IPS-20b (cell line): Measurements from ENCODE around the gene AIF1L.

ENCODE experiments used
- H3K27ac ChIP-seq: one replicate; pipeline ENCODE4 v1.5.1; 2013; ENCODE audit warnings: low read length
- H3K27me3 ChIP-seq: 2 replicates; pipeline ENCODE4 v1.6.1; 2013; ENCODE audit warnings: mild to moderate bottlenecking, low read length, inconsistent platforms; ENCODE audit not compliant: insufficient read depth
- H3K36me3 ChIP-seq: 2 replicates; pipeline ENCODE4 v1.6.1; 2013; ENCODE audit warnings: low read depth, mild to moderate bottlenecking, inconsistent platforms, low read length, moderate library complexity; ENCODE audit not compliant: insufficient read depth
- H3K4me1 ChIP-seq: 2 replicates; pipeline ENCODE4 v1.6.1; 2013; ENCODE audit warnings: mild to moderate bottlenecking, control low read depth, inconsistent platforms, low read length, moderate library complexity; ENCODE audit not compliant: insufficient read depth
- H3K4me3 ChIP-seq: 2 replicates; pipeline ENCODE4 v1.5.1; 2013; ENCODE audit warnings: mild to moderate bottlenecking, low read length, inconsistent platforms
- H3K9ac ChIP-seq: 2 replicates; pipeline ENCODE4 v1.6.1; 2013; ENCODE audit warnings: low read depth, mild to moderate bottlenecking, inconsistent platforms, low read length, moderate library complexity
- H3K9me3 ChIP-seq: 2 replicates; pipeline ENCODE4 v1.6.1; 2013; ENCODE audit warnings: mild to moderate bottlenecking, low read depth, low read length, inconsistent platforms; ENCODE audit not compliant: insufficient read depth

AIF1L gene

GRCh38 chr9:131096269-131097125, at the start of gene AIF1L:
TSS of gene AIF1L (plus strand) at chr9:131096531. CDS start at chr9:131096630, 99 bp downstream.
- Histone ChIP-seq H3K36me3 (peaks cover 19% of the 10 kb centered on the region), H3K27me3 (peaks cover 13% of the 10 kb centered on the region), H3K4me1 (peaks cover 31% of the 10 kb centered on the region; the same call in 1 of the 2 replicates), H3K9ac (peak within 1 kb of the TSS; percentile 92), H3K27ac (peak within 1 kb of the TSS; percentile 69), H3K4me3 (peak within 1 kb of the TSS; percentile 88), H3K9me3 (no peaks in the 10 kb centered on the region)

- Histone ChIP-seq H3K9ac (no peak overlapping the region), H3K27me3 (no peaks in the 10 kb centered on the region), H3K4me1 (no peaks in the 10 kb centered on the region), H3K4me3 (no peak overlapping the region), H3K36me3 (peaks cover 10% of the 10 kb centered on the region; the same call in 1 of the 2 replicates), H3K27ac (no peak overlapping the region), H3K9me3 (no peaks in the 10 kb centered on the region)
Observed at GRCh38 chr9:131046581-131047202, 49.6 kb upstream of the AIF1L start.

- H3K27ac ChIP-seq: no peak overlapping the region
- no peak overlapping the region for H3K9ac ChIP-seq
- no peaks in the 10 kb centered on the region for H3K36me3 ChIP-seq
- H3K4me1 ChIP-seq: no peaks in the 10 kb centered on the region
- H3K27me3 ChIP-seq: no peaks in the 10 kb centered on the region
- H3K9me3 ChIP-seq: no peaks in the 10 kb centered on the region
- H3K4me3 ChIP-seq: no peak overlapping the region
Observed at GRCh38 chr9:131048332-131048731, 48.0 kb upstream of the AIF1L start.

GRCh38 chr9:131048820-131049219, 47.5 kb upstream of the AIF1L start:
- Histone ChIP-seq H3K4me1 (no peaks in the 10 kb centered on the region), H3K9ac (no peak overlapping the region), H3K4me3 (no peak overlapping the region), H3K9me3 (no peaks in the 10 kb centered on the region), H3K27me3 (no peaks in the 10 kb centered on the region), H3K27ac (no peak overlapping the region), H3K36me3 (no peaks in the 10 kb centered on the region)

- Histone ChIP-seq H3K27ac (no peak overlapping the region), H3K9me3 (no peaks in the 10 kb centered on the region), H3K36me3 (no peaks in the 10 kb centered on the region), H3K4me3 (no peak overlapping the region), H3K27me3 (no peaks in the 10 kb centered on the region), H3K4me1 (no peaks in the 10 kb centered on the region), H3K9ac (no peak overlapping the region)
Observed at GRCh38 chr9:131049829-131050715, 46.3 kb upstream of the AIF1L start.

- Histone ChIP-seq H3K4me1 (no peaks in the 10 kb centered on the region), H3K27ac (no peak overlapping the region), H3K9ac (no peak overlapping the region)
Observed at GRCh38 chr9:131050831-131051230, 45.5 kb upstream of the AIF1L start.

GRCh38 chr9:131051592-131052517, 44.5 kb upstream of the AIF1L start:
- Histone ChIP-seq H3K9ac (no peak overlapping the region), H3K4me3 (no peak overlapping the region), H3K9me3 (no peaks in the 10 kb centered on the region), H3K4me1 (no peaks in the 10 kb centered on the region), H3K36me3 (no peaks in the 10 kb centered on the region), H3K27ac (no peak overlapping the region), H3K27me3 (no peaks in the 10 kb centered on the region)

More at GRCh38 chr9:131050831-131051230, 45.5 kb upstream of the AIF1L start:
- Histone ChIP-seq H3K4me3 (no peak overlapping the region), H3K27me3 (no peaks in the 10 kb centered on the region), H3K9me3 (no peaks in the 10 kb centered on the region), H3K36me3 (no peaks in the 10 kb centered on the region)

- Histone ChIP-seq H3K27me3 (no peaks in the 10 kb centered on the region), H3K36me3 (no peaks in the 10 kb centered on the region), H3K4me3 (no peak overlapping the region), H3K9me3 (no peaks in the 10 kb centered on the region), H3K4me1 (no peaks in the 10 kb centered on the region), H3K9ac (no peak overlapping the region), H3K27ac (no peak overlapping the region)
Observed at GRCh38 chr9:131053896-131054295, 42.4 kb upstream of the AIF1L start.

GRCh38 chr9:131056781-131057506, 39.4 kb upstream of the AIF1L start:
- Histone ChIP-seq H3K4me3 (no peak overlapping the region), H3K9ac (no peak overlapping the region), H3K36me3 (no peaks in the 10 kb centered on the region)

GRCh38 chr9:131060900-131061630, 35.3 kb upstream of the AIF1L start:
- H3K36me3 ChIP-seq: no peaks in the 10 kb centered on the region
- no peaks in the 10 kb centered on the region for H3K9me3 ChIP-seq
- H3K4me1 ChIP-seq: no peaks in the 10 kb centered on the region
- no peak overlapping the region for H3K4me3 ChIP-seq
- H3K27me3 ChIP-seq: no peaks in the 10 kb centered on the region
- H3K9ac ChIP-seq: no peak overlapping the region
- no peak overlapping the region for H3K27ac ChIP-seq

More at GRCh38 chr9:131056781-131057506, 39.4 kb upstream of the AIF1L start:
- no peaks in the 10 kb centered on the region for H3K4me1 ChIP-seq
- no peaks in the 10 kb centered on the region for H3K9me3 ChIP-seq
- H3K27ac ChIP-seq: no peak overlapping the region
- no peaks in the 10 kb centered on the region for H3K27me3 ChIP-seq
